Posterior vena cava (tissue), 2 donors: ENCODE results near the gene RELCH. TPM values are rescaled to one million over a fixed set of nuclear protein-coding genes. Genes with fewer than 3 reads are reported as not detected.

Experiments used
- DNase-seq: peaks from one replicate; pipeline ENCODE4 v3.0.0-alpha.2; 2020; ENCODE audit warnings: low spot score
- intact Hi-C, 2 donors: fragments of 100-400 bp; cut with DNase I; formaldehyde crosslinking; loops; one replicate each; pipeline versions ENCODE4 v1.14.1 to v1.14.2; 2022 to 2023
- total RNA-seq, 2 donors: library from RNA; stranded (reverse); fragmentation: NEBNext Ultra II Directional; extraction: Animal tissue kit (Norgen Biotek cat#: 25700); gene quantifications; one replicate each; pipeline ENCODE4 v1.2.1, GENCODE V29; 2021
- donor health status: DM: yes; HTN: yes; CAD: no.
- donor health status: DM: yes; HTN: yes; CAD: no.

The RELCH gene
- total RNA-seq, 2 donors from 2014 or later: 24.9 to 29.7 TPM

DNA sequence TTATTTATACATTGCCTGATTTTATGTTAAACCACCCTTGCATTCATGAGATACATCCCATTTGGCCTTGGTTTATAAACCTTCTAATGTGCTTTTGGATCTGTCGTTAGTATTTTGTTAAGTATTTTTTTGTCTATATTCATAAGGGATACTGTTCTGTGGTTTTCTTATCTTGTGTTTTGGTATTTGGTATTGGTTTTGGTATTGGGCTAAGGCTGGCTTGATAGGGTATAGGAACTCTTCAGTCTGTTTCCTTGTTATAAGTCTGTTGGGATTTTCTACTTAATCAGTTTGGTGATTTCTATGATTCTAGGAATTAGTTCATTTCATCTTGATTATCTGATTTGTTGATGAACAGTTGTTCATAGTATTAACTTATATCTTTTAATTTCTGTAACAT lies 49.2 kb downstream of the RELCH start:
- intact Hi-C loops: no loop called here
- DNase-seq: no peak

DNA sequence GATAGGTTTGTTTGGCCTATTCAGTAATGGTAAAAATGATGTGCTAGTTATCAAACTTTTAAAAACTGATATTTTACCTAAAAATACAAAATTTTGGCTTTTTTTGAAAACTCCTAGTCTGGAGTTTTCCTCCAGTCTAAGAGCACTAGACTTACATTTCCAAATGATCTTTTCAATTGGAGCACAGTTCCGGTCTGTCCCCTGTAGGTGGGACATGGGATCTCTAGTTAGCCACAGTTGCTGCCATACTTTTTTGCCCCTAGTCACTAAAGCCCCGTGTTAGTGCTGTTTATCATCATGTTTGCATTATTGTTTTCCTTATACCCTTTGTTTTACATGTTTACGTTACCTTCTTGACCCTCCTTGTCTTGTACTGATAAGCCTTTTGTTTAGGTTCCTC lies 52.4 kb downstream of the RELCH start:
- intact Hi-C loops: no loop called here
- no peak for DNase-seq

DNA sequence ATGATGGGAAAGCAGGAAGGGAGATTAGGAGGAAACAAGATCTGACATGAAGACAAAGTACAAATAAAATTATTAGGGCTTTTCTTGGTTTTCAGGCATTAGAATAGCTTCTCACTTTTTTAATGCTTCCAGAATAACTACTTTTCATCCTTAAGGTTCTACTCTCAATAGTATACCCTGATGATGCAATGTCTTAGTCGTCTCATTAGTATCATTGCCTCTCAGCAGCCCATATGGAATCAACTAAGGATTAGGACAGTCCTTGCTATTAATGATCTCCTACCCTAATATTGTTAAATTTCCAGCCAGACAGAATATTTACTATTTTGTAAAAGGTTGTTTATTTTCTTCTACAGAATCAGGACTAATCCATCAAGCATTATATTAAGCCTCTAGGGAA lies 55.9 kb downstream of the RELCH start:
- intact Hi-C loops: loop anchor here in 1 of 2 donors (10.0 kb wide), 1 partner anchor 58 kb away; the partner anchor contains the start of genes PIGN and RELCH
- no peak for DNase-seq

DNA sequence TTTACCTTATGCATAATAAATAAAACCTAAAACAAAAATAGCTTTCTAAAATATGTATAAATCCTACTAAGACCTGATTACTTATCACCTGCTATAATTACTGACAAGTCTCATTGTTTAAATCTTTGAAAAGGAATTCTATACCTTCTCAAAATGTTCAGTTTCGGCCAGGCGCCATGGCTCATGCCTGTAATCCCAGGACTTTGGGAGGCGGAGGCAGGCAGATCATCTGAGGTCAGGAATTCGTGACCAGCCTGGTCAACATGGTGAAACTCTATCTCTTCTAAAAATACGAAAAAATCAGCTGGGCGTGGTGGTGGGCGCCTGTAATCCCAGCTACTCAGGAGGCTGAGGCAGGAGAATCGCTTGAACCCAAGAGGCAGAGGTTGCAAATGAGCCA lies 58.1 kb downstream of the RELCH start:
- intact Hi-C loops: loop anchor here in 1 of 2 donors (10.0 kb wide), 1 partner anchor 60 kb away; the partner anchor contains the start of genes PIGN and RELCH
- DNase-seq: no peak

DNA sequence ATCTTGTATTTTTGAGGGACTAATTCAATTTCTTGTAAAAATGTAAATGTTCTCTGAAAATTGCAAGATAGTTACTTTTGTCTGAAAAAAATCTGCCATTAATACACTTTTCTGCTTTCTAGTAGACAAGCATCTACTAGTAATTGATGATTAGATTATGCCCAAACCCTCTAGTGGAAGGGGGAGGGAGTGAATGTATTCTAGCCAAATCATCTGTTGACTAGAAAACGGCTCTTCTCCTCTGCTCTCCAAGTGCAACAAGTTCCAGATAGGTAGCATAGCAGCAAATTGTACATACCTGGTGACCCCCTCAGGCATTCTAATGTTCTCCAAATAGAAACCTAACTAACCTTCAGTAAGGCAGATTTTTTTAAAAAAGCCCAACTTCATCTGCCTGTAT lies 58.6 kb downstream of the RELCH start:
- intact Hi-C loops: loop anchor here in 1 of 2 donors (10.0 kb wide), 1 partner anchor 61 kb away; the partner anchor contains the start of genes PIGN and RELCH

DNA sequence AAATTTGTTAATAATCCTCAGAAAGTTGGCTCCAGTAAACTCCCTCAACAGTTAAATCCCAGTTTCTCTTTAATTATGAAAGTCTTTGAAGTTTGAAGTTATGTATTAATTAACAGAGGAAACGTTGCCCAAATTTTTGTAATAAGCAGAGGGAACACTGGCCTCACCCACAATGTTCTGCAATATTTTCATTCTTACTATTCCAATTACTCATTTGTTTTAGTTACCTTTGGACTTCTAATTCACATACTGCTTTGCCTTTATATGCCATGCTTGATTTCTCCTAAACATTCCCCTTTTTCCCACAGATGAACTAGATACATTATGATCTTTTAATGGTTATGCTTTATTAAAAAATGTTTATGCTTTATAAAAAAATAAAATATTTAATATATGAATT lies 61.3 kb downstream of the RELCH start:
- DNase-seq: no peak
- intact Hi-C loops: loop anchor here in 1 of 2 donors (10.0 kb wide), 1 partner anchor 64 kb away; the partner anchor contains the start of genes PIGN and RELCH

More for the DNA sequence above, 58.6 kb downstream of the RELCH start:
- DNase-seq: no peak

DNA sequence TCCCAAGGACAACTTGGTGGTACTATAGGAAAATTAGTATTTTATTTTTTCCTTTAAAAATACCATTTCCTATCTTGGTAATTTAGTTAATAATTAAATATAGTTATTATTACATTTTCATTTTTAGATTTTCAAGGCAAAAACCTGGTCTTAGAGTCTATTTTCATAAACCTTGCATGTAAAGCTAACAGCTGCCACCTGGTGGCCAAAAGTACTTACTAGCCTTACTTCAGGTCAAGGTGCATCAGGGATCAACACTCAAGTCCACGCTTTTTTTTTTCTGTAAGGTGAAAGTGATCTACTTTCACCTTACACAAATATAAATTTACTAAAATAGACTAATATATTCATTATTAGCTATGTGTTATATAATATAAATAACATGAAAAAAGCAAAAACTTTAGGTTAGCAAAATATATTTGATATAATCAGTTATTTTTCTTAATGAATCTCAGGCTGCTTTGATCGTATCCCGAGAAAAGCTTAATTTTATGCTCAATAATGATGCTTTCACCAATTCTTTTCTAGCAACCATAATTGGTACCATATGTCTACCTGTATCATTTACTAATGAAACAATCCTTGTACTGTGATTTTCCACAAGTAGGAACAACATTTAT lies 62.5 kb downstream of the RELCH start:
- intact Hi-C loops: loop anchor here (10.0 kb wide), 1 partner anchor 65 kb away; the partner anchor contains the start of genes PIGN (in 2 of the 2) and RELCH (in 2 of the 2)
- peak; percentile 65 for DNase-seq

DNA sequence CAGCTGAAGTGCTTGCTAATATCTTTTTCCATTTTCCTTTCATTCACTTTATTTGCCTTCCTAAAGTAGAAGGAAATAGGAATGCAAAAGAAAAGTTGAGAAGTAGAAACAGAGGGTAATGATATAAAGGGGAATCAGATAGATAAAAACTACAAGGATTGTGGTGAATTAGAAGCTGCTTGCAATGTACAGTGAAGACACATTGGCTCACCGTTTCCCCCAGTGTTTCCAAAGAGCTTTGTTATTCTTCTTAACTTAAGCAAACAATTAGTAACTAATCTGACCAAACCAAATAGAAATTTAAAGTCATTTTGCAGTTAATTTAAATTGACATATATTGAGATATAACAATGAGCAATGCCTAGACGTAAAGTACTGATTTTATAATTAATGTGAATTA lies 63.4 kb downstream of the RELCH start:
- intact Hi-C loops: loop anchor here in 1 of 2 donors (10.0 kb wide), 1 partner anchor 66 kb away; the partner anchor contains the start of genes PIGN and RELCH

DNA sequence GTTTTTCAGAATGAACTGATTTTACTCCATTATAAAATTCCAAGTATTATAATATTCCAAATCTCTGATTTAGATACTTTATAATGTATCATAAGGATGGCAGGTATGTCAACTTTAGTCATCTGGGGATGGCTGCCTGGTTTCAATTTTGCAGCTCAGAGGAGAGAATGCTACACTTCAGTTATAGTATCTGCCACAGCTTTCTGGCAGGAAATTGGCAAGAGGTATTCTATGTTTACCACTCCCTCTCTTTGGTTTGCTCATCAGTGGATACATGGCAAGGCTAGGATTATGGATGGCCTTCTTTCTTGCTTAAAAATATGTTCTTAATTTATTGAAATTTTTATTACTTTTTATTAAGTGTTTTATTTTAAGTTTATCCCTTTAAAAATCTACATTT lies 71.0 kb downstream of the RELCH start:
- intact Hi-C loops: loop anchor here in 1 of 2 donors (10.0 kb wide), 1 partner anchor 73 kb away; the partner anchor contains the start of genes PIGN and RELCH
- DNase-seq: no peak

More for the DNA sequence above, 63.4 kb downstream of the RELCH start:
- DNase-seq: no peak

DNA sequence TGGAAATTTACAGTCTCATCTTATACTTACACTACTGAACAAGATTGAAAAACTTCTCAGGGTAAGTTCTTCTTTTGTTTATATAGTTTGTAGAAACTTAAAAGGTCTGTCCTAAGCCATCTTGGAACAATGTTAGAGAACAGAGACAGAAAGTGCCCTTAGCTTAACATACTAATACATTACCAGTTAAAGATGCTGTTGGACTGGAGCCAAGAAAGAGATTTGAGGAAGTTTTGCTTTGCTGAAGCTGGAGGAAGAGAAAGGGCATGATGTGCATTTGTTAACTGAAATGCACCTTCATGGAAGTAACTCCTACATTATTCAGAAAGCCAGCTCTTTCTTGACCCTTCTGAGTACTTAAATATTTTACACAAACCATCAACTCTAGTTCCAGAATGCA lies 71.6 kb downstream of the RELCH start:
- intact Hi-C loops: loop anchor here in 1 of 2 donors (10.0 kb wide), 1 partner anchor 74 kb away; the partner anchor contains the start of genes PIGN and RELCH

DNA sequence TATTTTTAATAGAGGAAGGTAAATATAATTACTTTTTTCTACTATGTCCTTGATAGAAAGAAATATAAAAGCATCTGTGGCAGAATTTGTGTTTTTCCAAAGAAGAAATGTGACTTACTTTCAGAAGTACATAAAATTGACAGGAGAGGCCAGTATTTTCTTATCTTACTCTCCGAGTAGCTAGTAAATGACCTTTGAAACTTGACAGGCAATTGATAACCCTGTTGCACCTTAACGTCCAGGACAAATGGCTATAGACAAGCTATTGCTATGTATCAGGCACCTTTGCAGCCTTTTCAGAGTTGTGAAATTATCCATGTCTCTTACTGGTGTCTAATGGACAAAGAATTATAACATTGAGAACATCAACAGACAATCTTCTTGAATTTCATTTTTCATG lies 75.0 kb downstream of the RELCH start:
- DNase-seq: no peak
- intact Hi-C loops: no loop called here

More for the DNA sequence above, 71.6 kb downstream of the RELCH start:
- DNase-seq: no peak

DNA sequence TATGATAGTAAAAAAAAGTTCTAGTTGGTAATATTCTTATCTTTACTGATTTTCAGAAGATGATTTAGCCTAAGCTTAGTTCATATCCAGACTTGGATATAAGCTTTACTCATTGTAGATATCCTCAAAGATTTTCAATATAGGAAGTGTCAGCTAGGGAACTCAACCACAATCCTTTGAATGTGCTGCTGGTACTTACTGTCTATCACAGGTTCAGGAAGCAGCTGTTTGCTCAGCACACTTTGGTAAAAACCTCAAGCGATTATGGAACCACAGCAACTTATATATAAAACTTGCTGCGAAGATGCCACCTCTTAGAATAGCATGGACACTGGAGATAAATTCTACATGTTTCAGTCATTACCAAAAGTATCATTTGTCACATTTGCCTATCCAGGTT lies 77.9 kb downstream of the RELCH start:
- intact Hi-C loops: no loop called here
- no peak for DNase-seq

DNA sequence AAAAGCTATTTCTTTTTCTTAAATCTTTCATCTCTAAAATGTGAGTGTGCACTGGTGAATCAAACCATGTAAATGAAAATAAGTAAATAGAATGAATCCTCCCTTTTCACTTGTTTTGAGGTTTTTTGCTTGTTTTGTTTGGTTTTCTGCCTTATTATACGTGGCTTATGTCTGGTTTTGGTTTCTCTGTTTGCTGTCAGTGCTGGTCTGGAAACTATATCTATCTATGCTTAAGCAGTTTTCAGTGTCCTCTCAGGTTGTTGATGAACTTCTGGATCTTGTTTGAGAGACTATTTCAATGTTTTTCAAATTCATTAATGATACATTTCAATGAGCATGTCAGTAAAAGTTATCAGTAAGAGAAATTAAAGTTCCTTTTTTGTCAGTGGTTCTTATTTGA lies 90.0 kb downstream of the RELCH start:
- DNase-seq: no peak
- intact Hi-C loops: no loop called here

DNA sequence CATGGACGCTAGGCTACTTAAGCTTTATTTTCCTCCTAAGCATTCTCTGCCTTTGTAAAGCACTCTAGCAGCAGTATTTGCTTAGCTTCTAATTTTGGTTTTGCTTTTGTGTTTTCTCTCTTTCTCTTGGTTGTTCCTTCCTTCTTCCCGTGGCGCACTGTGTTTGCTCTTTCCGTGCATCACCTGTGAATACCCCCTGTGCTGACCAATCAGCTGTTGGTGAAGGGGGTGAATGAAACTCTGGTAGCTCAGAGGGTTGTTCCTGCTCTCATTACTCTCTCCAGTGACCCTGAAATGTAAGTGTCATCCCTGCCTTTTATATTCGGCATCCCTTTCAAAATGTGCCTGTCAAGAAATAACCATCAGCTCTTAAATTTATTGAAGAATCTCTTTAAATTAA lies 92.5 kb downstream of the RELCH start:
- DNase-seq: no peak
- intact Hi-C loops: no loop called here

DNA sequence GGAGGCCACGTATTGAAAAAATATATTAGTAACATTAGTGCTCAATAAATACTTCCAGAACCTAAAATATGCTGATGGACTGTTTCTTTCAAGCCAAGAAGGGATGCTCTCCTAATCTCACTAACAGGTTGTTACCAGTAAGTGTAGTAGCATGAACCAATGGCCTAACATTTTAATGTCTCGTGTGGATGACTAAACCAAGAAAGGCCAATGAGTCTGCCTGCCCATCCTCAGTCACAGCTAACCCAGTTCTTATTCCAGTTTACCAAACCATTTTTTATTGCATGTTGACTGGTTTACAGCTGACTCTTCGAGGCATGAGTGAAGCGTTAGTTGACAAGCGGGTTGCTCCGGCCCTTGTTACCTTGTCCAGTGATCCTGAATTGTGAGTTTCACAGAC lies 93.0 kb downstream of the RELCH start:
- intact Hi-C loops: no loop called here
- no peak for DNase-seq

DNA sequence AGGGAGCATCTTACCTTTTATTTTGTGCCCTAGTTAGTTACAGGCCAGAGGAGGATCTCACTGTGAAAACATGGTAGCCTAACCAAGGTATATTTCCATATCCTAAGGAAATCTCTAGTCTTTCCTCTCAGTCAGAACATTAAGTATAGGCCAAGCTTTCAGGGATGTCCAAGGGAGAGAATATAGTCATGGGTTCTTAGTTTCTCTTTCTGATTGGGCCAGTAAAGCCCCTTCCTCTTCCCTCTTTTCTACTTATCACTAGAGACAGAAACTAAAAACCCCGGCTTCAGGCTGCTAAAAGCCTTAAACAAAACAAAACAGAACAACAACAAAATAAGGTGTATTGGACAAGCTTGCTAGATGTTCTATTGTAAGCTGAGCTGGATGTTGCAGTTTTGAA lies 93.7 kb downstream of the RELCH start:
- intact Hi-C loops: no loop called here
- no peak for DNase-seq

DNA sequence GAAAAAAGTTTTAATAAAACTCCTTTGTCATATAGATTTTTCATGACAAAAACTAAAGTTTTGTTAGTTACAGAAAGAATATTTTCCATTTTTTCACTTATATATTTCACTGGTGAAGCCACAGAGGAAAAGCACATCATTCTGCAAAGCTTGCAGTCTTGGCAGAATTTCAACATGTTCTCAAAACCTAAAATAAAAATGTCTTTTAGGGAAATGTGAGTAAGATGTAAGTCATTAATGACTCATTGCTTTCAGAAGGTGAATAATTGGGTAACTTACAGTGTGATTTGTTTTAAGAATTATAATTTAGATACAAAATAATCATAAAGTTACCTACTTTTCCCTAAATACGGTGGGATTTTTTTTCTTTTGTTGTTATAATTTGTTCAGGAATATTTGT lies 94.6 kb downstream of the RELCH start:
- no peak for DNase-seq
- intact Hi-C loops: no loop called here

DNA sequence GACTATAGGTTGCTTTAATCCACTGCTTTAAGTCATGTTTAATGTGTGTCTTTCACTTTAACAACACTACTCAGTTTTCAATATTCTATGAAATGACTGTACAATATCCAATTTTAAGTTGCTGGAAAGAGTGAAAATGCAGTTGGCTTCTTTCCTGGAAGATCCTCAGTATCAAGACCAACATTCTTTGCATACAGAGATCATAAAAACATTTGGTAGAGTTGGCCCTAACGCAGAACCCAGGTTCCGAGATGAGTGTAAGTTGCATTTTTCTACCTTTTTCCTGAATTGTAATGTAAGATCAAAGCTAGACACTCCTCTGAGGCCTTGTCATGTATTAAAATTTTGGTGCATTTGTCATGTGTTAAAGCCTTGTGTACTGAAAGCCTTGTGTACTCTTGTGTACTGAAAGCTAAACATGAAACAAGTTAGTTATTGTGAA lies 95.2 kb downstream of the RELCH start:
- intact Hi-C loops: no loop called here

DNA sequence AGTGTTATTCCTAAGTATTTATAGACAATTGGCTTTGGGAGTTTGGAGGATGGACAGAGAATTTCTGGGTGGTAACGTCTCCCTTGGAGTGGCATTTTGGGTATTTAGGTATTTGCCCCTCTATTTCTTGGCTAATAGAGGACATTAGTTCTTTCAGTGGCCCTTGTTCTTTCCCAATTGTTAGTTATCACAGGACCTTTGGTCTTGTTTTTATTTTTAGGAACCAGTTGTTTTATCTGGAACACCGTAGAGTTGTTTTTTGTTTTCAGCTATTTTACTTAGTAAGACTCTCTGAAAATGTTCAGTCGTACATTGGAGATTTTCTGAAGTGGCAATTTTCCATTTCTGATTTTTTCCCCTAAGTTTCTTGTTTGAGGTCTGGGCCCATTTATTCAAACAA lies 97.6 kb downstream of the RELCH start:
- DNase-seq: no peak
- intact Hi-C loops: no loop called here

More for the DNA sequence above, 95.2 kb downstream of the RELCH start:
- DNase-seq: no peak

DNA sequence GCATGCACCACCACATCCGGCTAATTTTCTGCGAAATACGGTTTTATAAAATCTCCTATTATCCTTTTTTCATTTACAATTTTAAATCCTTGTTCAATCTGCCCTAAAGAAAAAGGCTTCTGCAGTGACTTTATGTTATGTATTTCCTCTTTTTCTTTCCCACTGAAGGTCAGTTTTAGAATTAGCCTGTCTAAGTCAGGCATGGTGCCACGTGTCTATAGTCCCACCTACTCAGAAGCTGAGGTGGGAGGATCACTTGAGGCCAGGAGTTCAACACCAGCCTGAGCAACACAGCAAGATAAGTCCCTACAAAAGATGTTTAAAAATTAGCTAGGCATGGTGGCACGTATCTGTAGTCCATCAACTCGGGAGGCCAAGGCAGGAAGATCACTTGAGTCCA lies 98.2 kb downstream of the RELCH start:
- DNase-seq: no peak
- intact Hi-C loops: no loop called here
